ENCODE data around the gene SMURF1. TPM values are rescaled to one million over a fixed set of nuclear protein-coding genes. Genes with fewer than 3 reads are reported as not detected.

Gene SMURF1
- total RNA-seq, 1 donor from 2014 or later, result 27.2 TPM

GRCh38 chr7:98990356-98990755 is 153.6 kb downstream of the SMURF1 start:
- DNase-seq (ENCODE audit: low spot score), result no peak

GRCh38 chr7:98988641-98989040 is 155.3 kb downstream of the SMURF1 start:
- no peak for DNase-seq (ENCODE audit: low spot score)

GRCh38 chr7:98985945-98986344 is 158.0 kb downstream of the SMURF1 start:
- no peak for DNase-seq (ENCODE audit: low spot score)

GRCh38 chr7:98985406-98985805 is 158.5 kb downstream of the SMURF1 start:
- DNase-seq (ENCODE audit: low spot score), result no peak

- DNase-seq (ENCODE audit: low spot score), result no peak
Measured at GRCh38 chr7:98984126-98984525, 159.8 kb downstream of the SMURF1 start.

GRCh38 chr7:98982686-98983085 is 161.2 kb downstream of the SMURF1 start:
- no peak for DNase-seq (ENCODE audit: low spot score)

- no peak for DNase-seq (ENCODE audit: low spot score)
Measured at GRCh38 chr7:98981701-98982100, 162.2 kb downstream of the SMURF1 start.

GRCh38 chr7:98978672-98979071 is 165.2 kb downstream of the SMURF1 start:
- DNase-seq (ENCODE audit: low spot score), result no peak

Other genes starting within 250 kb of the SMURF1 start
- not detected for gene KPNA7, start 64.0 kb upstream of the SMURF1 start, total RNA-seq (ENCODE audit: insufficient read depth, low replicate concordance)
- gene MYH16, start 128.7 kb upstream of the SMURF1 start, total RNA-seq (ENCODE audit: insufficient read depth, low replicate concordance), result not detected
- 54.4 TPM for gene ARPC1A, start 181.8 kb upstream of the SMURF1 start, total RNA-seq (ENCODE audit: insufficient read depth, low replicate concordance)
- gene ARPC1B, start 230.6 kb upstream of the SMURF1 start, total RNA-seq (ENCODE audit: insufficient read depth, low replicate concordance), result 45.7 TPM